GM12891 (cell line): ENCODE data around the gene CDC45.

Experiments used
- DNase-seq: peaks from one replicate; pipeline ENCODE4 v3.0.0; 2011; ENCODE audit warnings: low spot score; ENCODE audit not compliant: insufficient read length
- FAIRE-seq: peaks from 2 replicates; lab custom pipeline; 2011; peaks lifted over from hg19 to GRCh38; lab: Jason Lieb, UNC
- PAX5 ChIP-seq: IDR thresholded peaks from 2 replicates; pipeline ENCODE4 v1.6.1; 2011; ENCODE audit warnings: low read length, moderate library complexity, mild to moderate bottlenecking; ENCODE audit not compliant: insufficient read depth, severe bottlenecking
- POLR2A ChIP-seq: IDR thresholded peaks from 2 replicates; pipeline ENCODE4 v1.6.1; 2011; ENCODE audit warnings: low read depth, low read length, control low read depth
- POLR2AphosphoS5 ChIP-seq: IDR thresholded peaks from 2 replicates; pipeline ENCODE4 v1.6.1; 2011; ENCODE audit warnings: low read depth, low read length, control low read depth
- POU2F2 ChIP-seq: IDR thresholded peaks from 2 replicates; pipeline ENCODE4 v1.6.1; 2011; ENCODE audit warnings: low read depth, mild to moderate bottlenecking, control low read depth, low read length, moderate library complexity
- SPI1 ChIP-seq: IDR thresholded peaks from 2 replicates; pipeline ENCODE4 v1.6.1; 2011; ENCODE audit warnings: low read depth, low read length, control low read depth
- TAF1 ChIP-seq: IDR thresholded peaks from 2 replicates; pipeline ENCODE4 v1.6.1; 2011; ENCODE audit warnings: low read depth, low read length, control low read depth

The CDC45 gene

GRCh38 chr22:19461506-19461905 is 18.2 kb upstream of the CDC45 start:
- no peak for FAIRE-seq
- TF ChIP-seq POLR2A = no peak
- no peak for TF ChIP-seq PAX5
- no peak for TF ChIP-seq POLR2AphosphoS5
- TF ChIP-seq SPI1 = no peak
- no peak for TF ChIP-seq TAF1
- TF ChIP-seq POU2F2 = no peak

GRCh38 chr22:19463008-19463407 is 16.7 kb upstream of the CDC45 start:
- FAIRE-seq (no peak), DNase-seq (no peak)
- TF ChIP-seq POU2F2 = no peak
- TF ChIP-seq SPI1 = no peak
- no peak for TF ChIP-seq PAX5
- no peak for TF ChIP-seq POLR2A
- no peak for TF ChIP-seq POLR2AphosphoS5
- TF ChIP-seq TAF1 = no peak

More at GRCh38 chr22:19461506-19461905, 18.2 kb upstream of the CDC45 start:
- DNase-seq = no peak

- FAIRE-seq = no peak
- no peak for DNase-seq
- no peak for TF ChIP-seq TAF1
- no peak for TF ChIP-seq SPI1
- TF ChIP-seq POLR2A = no peak
- TF ChIP-seq POLR2AphosphoS5 = no peak
Observed at GRCh38 chr22:19463491-19464469, 15.9 kb upstream of the CDC45 start.

GRCh38 chr22:19464546-19464945 is 15.2 kb upstream of the CDC45 start:
- DNase-seq = no peak
- no peak for FAIRE-seq
- TF ChIP-seq POLR2A (no peak), SPI1 (no peak), POU2F2 (no peak), POLR2AphosphoS5 (no peak), TAF1 (no peak), PAX5 (no peak)

- no peak for TF ChIP-seq PAX5
- no peak for TF ChIP-seq POLR2AphosphoS5
- no peak for TF ChIP-seq SPI1
- TF ChIP-seq TAF1 = no peak
- TF ChIP-seq POLR2A = no peak
- TF ChIP-seq POU2F2 = no peak
- no peak for FAIRE-seq
- no peak for DNase-seq
Observed at GRCh38 chr22:19464975-19465374, 14.7 kb upstream of the CDC45 start.

- TF ChIP-seq SPI1 (no peak), POLR2AphosphoS5 (no peak), POLR2A (no peak), TAF1 (no peak), POU2F2 (no peak), PAX5 (no peak)
- no peak for FAIRE-seq
- DNase-seq = no peak
Observed at GRCh38 chr22:19466126-19466716, 13.5 kb upstream of the CDC45 start.

- FAIRE-seq = no peak
- TF ChIP-seq POU2F2 = no peak
- TF ChIP-seq SPI1 = no peak
- no peak for DNase-seq
Observed at GRCh38 chr22:19466848-19467752, 12.6 kb upstream of the CDC45 start.

- no peak for FAIRE-seq
- no peak for DNase-seq
- no peak for TF ChIP-seq SPI1
Observed at GRCh38 chr22:19467912-19468311, 11.8 kb upstream of the CDC45 start.

- FAIRE-seq = no peak
- TF ChIP-seq POLR2A = no peak
- TF ChIP-seq SPI1 = no peak
- no peak for DNase-seq
Observed at GRCh38 chr22:19469421-19469820, 10.3 kb upstream of the CDC45 start.
